Keratinocyte (primary cell): ENCODE measurements around the gene TENM4. TPM values are rescaled to one million over a fixed set of nuclear protein-coding genes. Genes with fewer than 3 reads are reported as not detected.

Experiments
- DNase-seq: peaks from one replicate; pipeline ENCODE4 v3.0.0-alpha.2; 2011; ENCODE audit warnings: low read depth, missing footprints, low spot score
- FAIRE-seq: peaks from 2 replicates; lab custom pipeline; 2011; peaks lifted over from hg19 to GRCh38; lab: Jason Lieb, UNC
- H2AFZ ChIP-seq: 2 replicates; pipeline ENCODE4 v1.6.0; 2012; ENCODE audit warnings: low read length, control low read depth, inconsistent platforms; ENCODE audit not compliant: control insufficient read depth
- H3K27ac ChIP-seq: 2 replicates; pipeline ENCODE4 v1.5.1; 2011; ENCODE audit warnings: low read length; ENCODE audit not compliant: control insufficient read depth, insufficient read depth
- H3K27me3 ChIP-seq: 3 replicates; pipeline ENCODE4 v1.6.0; 2011; ENCODE audit warnings: low read length; ENCODE audit not compliant: control insufficient read depth, insufficient read depth; ENCODE audit errors: extremely low read depth
- H3K36me3 ChIP-seq, 2 experiments: 2 replicates in 1 of 2; 3 replicates in 1 of 2; pipeline ENCODE4 v1.5.1; 2011; ENCODE audit warnings: low read length in 2 of 2, mild to moderate bottlenecking in 1 of 2; ENCODE audit not compliant: control insufficient read depth in 2 of 2, insufficient read depth in 2 of 2; ENCODE audit errors: extremely low read depth in 1 of 2
- H3K4me1 ChIP-seq: 3 replicates; pipeline ENCODE4 v1.5.1; 2011; ENCODE audit warnings: low read length; ENCODE audit not compliant: control insufficient read depth, insufficient read depth; ENCODE audit errors: extremely low read depth
- H3K4me2 ChIP-seq: 3 replicates; pipeline ENCODE4 v1.6.0; 2011; ENCODE audit warnings: low read depth, low read length; ENCODE audit not compliant: control insufficient read depth, insufficient read depth; ENCODE audit errors: extremely low read depth
- H3K4me3 ChIP-seq, 3 experiments: fragments of 200-600 bp in 1 of 3; sonication (generic) in 1 of 3; 2 replicates in 2 of 3; 3 replicates in 1 of 3; pipeline ENCODE4 v1.5.1; 2011 to 2016; ENCODE audit warnings: low read length in 3 of 3, mild to moderate bottlenecking in 3 of 3, control low read depth in 2 of 3, inconsistent platforms in 1 of 3, low read depth in 1 of 3, mixed read lengths in 1 of 3, mixed run types in 1 of 3, moderate library complexity in 1 of 3; ENCODE audit not compliant: control insufficient read depth in 2 of 3, insufficient read depth in 2 of 3; ENCODE audit errors: extremely low read depth in 1 of 3
- H3K79me2 ChIP-seq: 2 replicates; pipeline ENCODE4 v1.6.0; 2012; ENCODE audit warnings: low read length; ENCODE audit not compliant: control insufficient read depth, insufficient read depth
- H3K9ac ChIP-seq: 3 replicates; pipeline ENCODE4 v1.6.0; 2011; ENCODE audit warnings: low read length; ENCODE audit not compliant: control insufficient read depth, insufficient read depth; ENCODE audit errors: extremely low read depth
- H3K9me1 ChIP-seq: 3 replicates; pipeline ENCODE4 v1.6.0; 2011; ENCODE audit warnings: low read length; ENCODE audit not compliant: control insufficient read depth, insufficient read depth; ENCODE audit errors: extremely low read depth
- H3K9me3 ChIP-seq: 2 replicates; pipeline ENCODE4 v1.5.1; 2012; ENCODE audit warnings: low read depth, low read length; ENCODE audit not compliant: control insufficient read depth
- H4K20me1 ChIP-seq: 3 replicates; pipeline ENCODE4 v1.6.0; 2011; ENCODE audit warnings: low read length; ENCODE audit not compliant: control insufficient read depth, insufficient read depth; ENCODE audit errors: extremely low read depth
- EZH2 ChIP-seq: IDR thresholded peaks from one replicate; pipeline ENCODE4 v1.6.1; 2012; ENCODE audit warnings: inconsistent platforms, mild to moderate bottlenecking, low read length, moderate library complexity
- dilution Hi-C: fragments of 300-500 bp; cut with MboI; formaldehyde crosslinking; loops from one replicate; pipeline ENCODE4 v1.7.0; 2020; ENCODE audit warnings: low sequenced_read_pairs; ENCODE audit not compliant: extremely low pct_ligation_motif_present
- polyA plus RNA-seq, 5 experiments: library from polyadenylated mRNA; depleted of rRNA in 3 of 5; stranded (reverse) in 3 of 5; stranded (forward) in 1 of 5; unstranded in 1 of 5; fragments of >200 nt; gene quantifications; 1 replicate in 1 of 5; 2 replicates in 3 of 5; 3 replicates in 1 of 5; pipeline versions ENCODE4 v1.2.1 to v1.2.3, GENCODE V29; 2011 to 2012; ENCODE audit warnings: missing spikeins in 2 of 5, low read depth in 1 of 5, low replicate concordance in 1 of 5
- TF ChIP-seq, protein P1 (sequence below), 3 experiments: IDR thresholded peaks in 1 of 3; conservative IDR thresholded peaks in 1 of 3; optimal IDR thresholded peaks in 1 of 3; 2 replicates in 2 of 3; 3 replicates in 1 of 3; pipeline versions ENCODE3 to v1.5.1; 2011; ENCODE audit warnings: low read length in 3 of 3, mild to moderate bottlenecking in 3 of 3, moderate library complexity in 2 of 3, control low read depth in 1 of 3, inconsistent platforms in 1 of 3; ENCODE audit not compliant: insufficient read depth in 2 of 3; ENCODE audit errors: extremely low read depth in 1 of 3

The TENM4 gene
- polyA plus RNA-seq, 1 donor (not counting 4 experiments of a cell fraction or from before 2014, with no cell fraction given), result 3.5 TPM

DNA sequence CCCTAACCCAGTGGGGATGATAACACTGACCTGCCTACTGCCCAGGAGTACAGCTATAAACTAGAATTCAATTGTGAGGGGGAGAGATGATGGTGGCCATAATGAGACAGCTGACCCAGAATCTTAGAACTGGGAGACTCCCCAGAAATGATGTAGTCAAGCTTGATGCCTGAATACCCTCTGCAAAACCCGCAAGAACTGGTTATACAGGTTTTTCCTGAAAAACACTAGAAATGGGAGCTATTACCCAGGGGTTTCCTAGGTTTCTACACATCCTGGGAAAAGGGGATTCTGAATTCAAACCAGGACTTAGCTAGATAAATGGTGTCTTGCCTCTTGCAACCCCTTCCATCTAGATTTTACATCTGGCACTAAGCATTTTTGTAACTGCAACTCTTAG is 752.4 kb downstream of the TENM4 start:
- H3K4me3 ChIP-seq, result no peak overlapping the region
- dilution Hi-C loops, result no loop called here
- H3K27ac ChIP-seq, result no peak overlapping the region
- no peaks in the 10 kb centered on the region for H3K9me3 ChIP-seq
- H3K9ac ChIP-seq, result no peak overlapping the region
- H3K9me1 ChIP-seq, result no peaks in the 10 kb centered on the region
- H3K4me1 ChIP-seq, result peaks cover 8% of the 10 kb centered on the region
- no peaks in the 10 kb centered on the region for H3K79me2 ChIP-seq
- DNase-seq (no peak), FAIRE-seq (no peak)
- H4K20me1 ChIP-seq, result no peaks in the 10 kb centered on the region
- H3K4me2 ChIP-seq, result no peak overlapping the region
- no peaks in the 10 kb centered on the region for H3K27me3 ChIP-seq
- peaks cover 0 to 2% of the 10 kb centered on the region in 2 experiments for H3K36me3 ChIP-seq
- no peak overlapping the region for H2AFZ ChIP-seq
- TF ChIP-seq, protein P1, sequence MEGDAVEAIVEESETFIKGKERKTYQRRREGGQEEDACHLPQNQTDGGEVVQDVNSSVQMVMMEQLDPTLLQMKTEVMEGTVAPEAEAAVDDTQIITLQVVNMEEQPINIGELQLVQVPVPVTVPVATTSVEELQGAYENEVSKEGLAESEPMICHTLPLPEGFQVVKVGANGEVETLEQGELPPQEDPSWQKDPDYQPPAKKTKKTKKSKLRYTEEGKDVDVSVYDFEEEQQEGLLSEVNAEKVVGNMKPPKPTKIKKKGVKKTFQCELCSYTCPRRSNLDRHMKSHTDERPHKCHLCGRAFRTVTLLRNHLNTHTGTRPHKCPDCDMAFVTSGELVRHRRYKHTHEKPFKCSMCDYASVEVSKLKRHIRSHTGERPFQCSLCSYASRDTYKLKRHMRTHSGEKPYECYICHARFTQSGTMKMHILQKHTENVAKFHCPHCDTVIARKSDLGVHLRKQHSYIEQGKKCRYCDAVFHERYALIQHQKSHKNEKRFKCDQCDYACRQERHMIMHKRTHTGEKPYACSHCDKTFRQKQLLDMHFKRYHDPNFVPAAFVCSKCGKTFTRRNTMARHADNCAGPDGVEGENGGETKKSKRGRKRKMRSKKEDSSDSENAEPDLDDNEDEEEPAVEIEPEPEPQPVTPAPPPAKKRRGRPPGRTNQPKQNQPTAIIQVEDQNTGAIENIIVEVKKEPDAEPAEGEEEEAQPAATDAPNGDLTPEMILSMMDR (optimal IDR thresholded peaks at IDR 0.05 in 1 of 3, IDR thresholded peaks at IDR 0.05 in 1 of 3, conservative IDR thresholded peaks at IDR 0.05 in 1 of 3; ENCODE audit: extremely low read depth in 1 of 3, insufficient read depth in 2 of 3, low read length in 3 of 3), result no peak
- TF ChIP-seq EZH2, result no peak

DNA sequence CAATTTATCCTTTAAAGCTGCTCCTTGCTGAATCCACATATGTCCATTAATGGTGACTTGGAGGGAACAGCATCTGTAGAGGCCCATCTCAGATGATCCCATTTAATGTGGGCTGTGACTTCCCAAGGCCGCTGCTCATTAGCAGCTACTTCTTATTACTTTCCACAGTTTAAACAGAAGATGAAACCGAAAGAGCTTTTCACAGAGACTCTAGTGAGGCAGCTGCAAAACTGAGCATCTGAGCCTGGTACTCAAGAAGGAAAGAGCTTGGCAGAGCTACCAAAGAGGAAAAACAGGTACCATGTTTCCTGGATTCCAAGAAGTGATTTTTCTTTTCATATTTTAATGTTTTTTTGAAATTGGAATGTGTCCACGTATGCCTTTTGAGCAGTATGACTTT is 755.7 kb downstream of the TENM4 start:
- Histone ChIP-seq H3K79me2 (no peaks in the 10 kb centered on the region), H3K9me3 (no peaks in the 10 kb centered on the region), H4K20me1 (no peaks in the 10 kb centered on the region), H3K9me1 (no peaks in the 10 kb centered on the region), H3K36me3 (peaks cover 0 to 2% of the 10 kb centered on the region in 2 experiments), H3K9ac (no peak overlapping the region), H3K27me3 (no peaks in the 10 kb centered on the region), H3K4me3 (no peak overlapping the region), H3K4me2 (no peak overlapping the region), H3K4me1 (peaks cover 8% of the 10 kb centered on the region), H2AFZ (no peak overlapping the region), H3K27ac (no peak overlapping the region)
- DNase-seq (no peak), FAIRE-seq (no peak)
- dilution Hi-C loops, result no loop called here
- TF ChIP-seq, protein P1 (optimal IDR thresholded peaks at IDR 0.05 in 1 of 3, IDR thresholded peaks at IDR 0.05 in 1 of 3, conservative IDR thresholded peaks at IDR 0.05 in 1 of 3; ENCODE audit: extremely low read depth in 1 of 3, insufficient read depth in 2 of 3, low read length in 3 of 3), result no peak
- TF ChIP-seq EZH2, result no peak
